Keratinocyte (primary cell): ENCODE data around the gene CD81.

Experiments
- CTCF ChIP-seq, 3 experiments: IDR thresholded peaks in 1 of 3; conservative IDR thresholded peaks in 1 of 3; optimal IDR thresholded peaks in 1 of 3; 2 replicates in 2 of 3; 3 replicates in 1 of 3; pipeline versions ENCODE3 to v1.5.1; 2011; ENCODE audit warnings: low read length in 3 of 3, mild to moderate bottlenecking in 3 of 3, moderate library complexity in 2 of 3, control low read depth in 1 of 3, inconsistent platforms in 1 of 3; ENCODE audit not compliant: insufficient read depth in 2 of 3; ENCODE audit errors: extremely low read depth in 1 of 3
- EZH2 ChIP-seq: IDR thresholded peaks from one replicate; pipeline ENCODE4 v1.6.1; 2012; ENCODE audit warnings: inconsistent platforms, mild to moderate bottlenecking, low read length, moderate library complexity

GRCh38 chr11:2386591-2386990 lies 9.5 kb downstream of the CD81 start:
- no peak for TF ChIP-seq CTCF (optimal IDR thresholded peaks at IDR 0.05 in 1 of 3, IDR thresholded peaks at IDR 0.05 in 1 of 3, conservative IDR thresholded peaks at IDR 0.05 in 1 of 3; ENCODE audit: extremely low read depth in 1 of 3, insufficient read depth in 2 of 3, low read length in 3 of 3)
- TF ChIP-seq EZH2: no peak
